H1 (cell line): ENCODE results near the gene CCPG1. TPM values are rescaled to one million over a fixed set of nuclear protein-coding genes. Genes with fewer than 3 reads are reported as not detected.

Experiments used
- CTCF ChIA-PET: fragments of 300-600 bp; sonication (Branson Sonifier 250); formaldehyde crosslinking; loops from one replicate; lab custom pipeline; 2021; ENCODE audit not compliant: partially characterized antibody; lab: Charles Lee
- POLR2A ChIA-PET: fragments of 300-600 bp; sonication (Branson Sonifier 250); formaldehyde crosslinking; loops from one replicate; lab custom pipeline; 2021; ENCODE audit warnings: inconsistent platforms; ENCODE audit not compliant: partially characterized antibody; lab: Charles Lee
- DNase-seq, 2 experiments: peaks; one replicate each; pipeline versions ENCODE4 v3.0.0 to v3.0.0-alpha.2; 2010 to 2022; ENCODE audit warnings: low spot score in 2 of 2, low read depth in 1 of 2, mixed read lengths in 1 of 2
- FAIRE-seq: peaks from 2 replicates; lab custom pipeline; 2011; peaks lifted over from hg19 to GRCh38; lab: Jason Lieb, UNC
- H2AFZ ChIP-seq: 2 replicates; pipeline ENCODE4 v1.8.1; 2012; ENCODE audit warnings: low read length, inconsistent platforms
- H2AK5ac ChIP-seq: 2 replicates; pipeline ENCODE4 v1.6.1; 2013; ENCODE audit warnings: low read depth, low read length
- H2BK120ac ChIP-seq: replicated peaks from 2 replicates; pipeline ENCODE3; 2013; ENCODE audit warnings: low read depth, low read length, inconsistent platforms
- H2BK12ac ChIP-seq: 2 replicates; pipeline ENCODE4 v1.6.1; 2013; ENCODE audit warnings: low read depth, low read length
- H2BK15ac ChIP-seq: 2 replicates; pipeline ENCODE4 v1.6.1; 2013; ENCODE audit warnings: low read length
- H2BK20ac ChIP-seq: 2 replicates; pipeline ENCODE4 v1.6.1; 2013; ENCODE audit warnings: low read length
- H2BK5ac ChIP-seq: 2 replicates; pipeline ENCODE4 v1.6.1; 2013; ENCODE audit warnings: low read depth, low read length
- H3K14ac ChIP-seq: 2 replicates; pipeline ENCODE4 v1.6.1; 2013; ENCODE audit warnings: inconsistent platforms; ENCODE audit not compliant: insufficient read length
- H3K18ac ChIP-seq: 2 replicates; pipeline ENCODE4 v1.6.1; 2013; ENCODE audit warnings: low read length; ENCODE audit errors: extremely low read depth
- H3K23ac ChIP-seq: 2 replicates; pipeline ENCODE4 v1.6.1; 2013; ENCODE audit warnings: inconsistent platforms; ENCODE audit not compliant: insufficient read length
- H3K23me2 ChIP-seq: 2 replicates; pipeline ENCODE4 v1.6.1; 2013; ENCODE audit warnings: low read depth, low read length
- H3K27ac ChIP-seq: 2 replicates; pipeline ENCODE4 v1.6.1; 2011; ENCODE audit warnings: low read depth, low read length, inconsistent platforms
- H3K27me3 ChIP-seq, 4 experiments: replicated peaks in 1 of 4; 1 replicate in 1 of 4; 2 replicates in 3 of 4; pipeline versions ENCODE4 v1.6.1 to v1.8.1; 2011 to 2013; ENCODE audit warnings: low read length in 3 of 4, mild to moderate bottlenecking in 3 of 4, inconsistent platforms in 2 of 4, mixed read lengths in 2 of 4, moderate library complexity in 1 of 4; ENCODE audit not compliant: control insufficient read depth in 3 of 4, insufficient read depth in 3 of 4; ENCODE audit errors: extremely low read depth in 1 of 4
- H3K36me3 ChIP-seq, 4 experiments: 2 replicates each; pipeline versions ENCODE4 v1.6.1 to v1.8.1; 2011 to 2013; ENCODE audit warnings: mild to moderate bottlenecking in 4 of 4, low read length in 3 of 4, moderate library complexity in 2 of 4, control low read depth in 1 of 4, inconsistent platforms in 1 of 4; ENCODE audit not compliant: insufficient read depth in 4 of 4, control insufficient read depth in 2 of 4
- H3K4ac ChIP-seq: replicated peaks from 2 replicates; pipeline ENCODE3; 2013; ENCODE audit warnings: low read length, low read depth, mixed read lengths, inconsistent platforms; ENCODE audit not compliant: insufficient read length
- H3K4me1 ChIP-seq, 4 experiments: replicated peaks in 1 of 4; 1 replicate in 1 of 4; 2 replicates in 3 of 4; pipeline versions ENCODE4 v1.6.1 to v1.8.1; 2011 to 2013; ENCODE audit warnings: low read length in 3 of 4, inconsistent platforms in 2 of 4, mixed read lengths in 1 of 4; ENCODE audit not compliant: insufficient read depth in 4 of 4, control insufficient read depth in 3 of 4
- H3K4me2 ChIP-seq, 2 experiments: 2 replicates each; pipeline versions ENCODE4 v1.6.1 to v1.8.1; 2011 to 2013; ENCODE audit warnings: low read depth in 2 of 2, low read length in 2 of 2, control low read depth in 1 of 2, inconsistent platforms in 1 of 2, mild to moderate bottlenecking in 1 of 2; ENCODE audit not compliant: insufficient read depth in 1 of 2
- H3K4me3 ChIP-seq, 4 experiments: fragments of 200-600, 300-600 bp in 1 of 4; sonication (generic), shearing (Covaris generic), sonication (Bioruptor Twin) in 1 of 4; 2 replicates each; pipeline versions ENCODE4 v1.5.1 to v1.8.1; 2011 to 2016; ENCODE audit warnings: low read length in 4 of 4, low read depth in 3 of 4, control low read depth in 2 of 4, inconsistent platforms in 2 of 4, mild to moderate bottlenecking in 2 of 4, mixed read lengths in 1 of 4, moderate library complexity in 1 of 4; ENCODE audit not compliant: insufficient read depth in 2 of 4; ENCODE audit errors: extremely low read depth in 1 of 4
- H3K56ac ChIP-seq: replicated peaks from 2 replicates; pipeline ENCODE3; 2013; ENCODE audit warnings: low read depth, mild to moderate bottlenecking, mixed read lengths, low read length, inconsistent platforms; ENCODE audit not compliant: insufficient read length
- H3K79me1 ChIP-seq: 2 replicates; pipeline ENCODE4 v1.6.1; 2013; ENCODE audit warnings: low read depth, low read length, control low read depth
- H3K79me2 ChIP-seq, 2 experiments: 2 replicates each; pipeline versions ENCODE4 v1.6.1 to v1.8.1; 2012 to 2013; ENCODE audit warnings: low read length in 2 of 2, mild to moderate bottlenecking in 2 of 2, inconsistent platforms in 1 of 2; ENCODE audit not compliant: insufficient read depth in 2 of 2, control insufficient read depth in 1 of 2
- H3K9ac ChIP-seq, 4 experiments: replicated peaks in 1 of 4; 1 replicate in 1 of 4; 2 replicates in 3 of 4; pipeline versions ENCODE4 v1.6.1 to v1.8.1; 2011 to 2013; ENCODE audit warnings: low read depth in 3 of 4, low read length in 3 of 4, control low read depth in 2 of 4, mild to moderate bottlenecking in 2 of 4, moderate library complexity in 2 of 4, inconsistent platforms in 1 of 4; ENCODE audit errors: extremely low read depth in 1 of 4
- H3K9me3 ChIP-seq, 2 experiments: 2 replicates each; pipeline versions ENCODE4 v1.6.1 to v1.8.1; 2012 to 2013; ENCODE audit warnings: mild to moderate bottlenecking in 2 of 2, moderate library complexity in 2 of 2, control low read depth in 1 of 2, inconsistent platforms in 1 of 2, low read depth in 1 of 2, low read length in 1 of 2, mixed read lengths in 1 of 2; ENCODE audit not compliant: insufficient read depth in 2 of 2
- H4K20me1 ChIP-seq, 2 experiments: replicated peaks in 1 of 2; 2 replicates each; pipeline versions ENCODE3 to v1.8.1; 2011 to 2013; ENCODE audit warnings: inconsistent platforms in 2 of 2, low read length in 2 of 2, mild to moderate bottlenecking in 1 of 2; ENCODE audit not compliant: insufficient read depth in 2 of 2, control insufficient read depth in 1 of 2
- H4K5ac ChIP-seq: 2 replicates; pipeline ENCODE4 v1.6.1; 2013; ENCODE audit warnings: low read length, low read depth, mixed read lengths, inconsistent platforms; ENCODE audit not compliant: insufficient read length
- H4K8ac ChIP-seq: 2 replicates; pipeline ENCODE4 v1.8.0; 2013; ENCODE audit warnings: mild to moderate bottlenecking, moderate library complexity, low read length, inconsistent platforms; ENCODE audit not compliant: insufficient read depth; ENCODE audit errors: extremely low read depth
- H4K91ac ChIP-seq: replicated peaks from 2 replicates; pipeline ENCODE3; 2013; ENCODE audit warnings: low read length, mixed read lengths, inconsistent platforms; ENCODE audit not compliant: insufficient read length
- ASH2L ChIP-seq: fragments of 200-600, 300-600 bp; sonication (generic); IDR thresholded peaks from one replicate; pipeline ENCODE4 v1.7.1; 2017; ENCODE audit warnings: low read length
- HDAC6 ChIP-seq: IDR thresholded peaks from one replicate; pipeline ENCODE4 v1.7.1; 2012; ENCODE audit warnings: low read depth, mild to moderate bottlenecking, inconsistent platforms, low read length, moderate library complexity
- RBBP5 ChIP-seq: IDR thresholded peaks from 2 replicates; pipeline ENCODE4 v1.7.1; 2012; ENCODE audit warnings: low read depth, mild to moderate bottlenecking, inconsistent platforms, low read length, moderate library complexity, borderline replicate concordance
- polyA plus RNA-seq, 7 experiments: library from polyadenylated mRNA; depleted of rRNA in 3 of 7; stranded (reverse) in 5 of 7; unstranded in 2 of 7; fragments of >200 nt in 5 of 7; fragments of 200-250 nt in 2 of 7; gene quantifications; 1 replicate in 5 of 7; 2 replicates in 1 of 7; 4 replicates in 1 of 7; pipeline versions ENCODE4 v1.2.1 to v1.2.3, GENCODE V29; 2011 to 2013; ENCODE audit warnings: missing spikeins in 2 of 7, mixed read lengths in 2 of 7
- total RNA-seq: library from RNA; stranded (reverse); fragmentation: NEBNext Ultra II Directional; extraction: Animal tissue kit (Norgen Biotek cat#: 25700); gene quantifications from 2 replicates; pipeline ENCODE4 v1.2.1, GENCODE V29; 2021

Gene CCPG1
- total and polyA plus RNA-seq, 2 of the 8 experiments (the other 6 are each of a cell fraction or from before 2014, with no cell fraction given) = 2.3 to 13.2 TPM

GRCh38 chr15:55389264-55389607 lies 18.9 kb downstream of the CCPG1 start:
- Histone ChIP-seq H3K9ac (no peak overlapping the region), H4K20me1 (no peaks in the 10 kb centered on the region), H3K4me3 (no peak overlapping the region), H3K27me3 (no peaks in the 10 kb centered on the region), H3K27ac (no peak overlapping the region), H2AFZ (no peak overlapping the region), H3K18ac (no peak overlapping the region), H4K91ac (no peak overlapping the region), H2BK20ac (no peak overlapping the region), H3K79me2 (no peaks in the 10 kb centered on the region), H3K36me3 (no peaks in the 10 kb centered on the region), H2AK5ac (no peak overlapping the region), H3K23ac (no peak overlapping the region), H2BK120ac (no peak overlapping the region), H3K4me2 (no peak overlapping the region), H2BK12ac (no peak overlapping the region), H3K14ac (no peak overlapping the region), H3K23me2 (no peaks in the 10 kb centered on the region), H4K5ac (no peak overlapping the region), H2BK5ac (no peak overlapping the region), H2BK15ac (no peak overlapping the region), H3K4me1 (no peaks in the 10 kb centered on the region), H3K4ac (no peak overlapping the region), H3K56ac (no peak overlapping the region), H3K79me1 (no peaks in the 10 kb centered on the region), H4K8ac (no peak overlapping the region), H3K9me3 (no peaks in the 10 kb centered on the region)
- no peak for TF ChIP-seq RBBP5
- no peak for TF ChIP-seq HDAC6
- TF ChIP-seq ASH2L = no peak
- ChIA-PET POLR2A (no interaction called here), CTCF (interaction anchor here (1.4 kb wide), 1 partner anchor 18 kb away, joined by 5 read pairs; no protein-coding TSS in a partner anchor)
- no peak for DNase-seq
- no peak for FAIRE-seq
